Measurements from ENCODE around the gene SFI1. TPM values are rescaled to one million over a fixed set of nuclear protein-coding genes. Genes with fewer than 3 reads are reported as not detected.

Gene SFI1
- total and polyA plus RNA-seq, 2 of the 8 experiments (the other 6 are each of a cell fraction or from before 2014, with no cell fraction given): 10.4 to 30.1 TPM

GRCh38 chr22:31626427-31627150 lies 130.3 kb downstream of the SFI1 start (continued):
- TF ChIP-seq FOSL1 (IDR thresholded peaks at IDR 0.05; ENCODE audit: insufficient read depth, low read depth, low read length) (no peak), TBP (IDR thresholded peaks at IDR 0.05; ENCODE audit: low read depth, low read length) (no peak), GTF2F1 (IDR thresholded peaks at IDR 0.05; ENCODE audit: borderline replicate concordance, low read depth, low read length) (no peak)
